Transverse colon (tissue), 3 donors: ENCODE measurements around the gene NLGN1.

ENCODE experiments used
- EP300 ChIP-seq: sonication (generic); formaldehyde crosslinking; IDR thresholded peaks from one replicate; pipeline ENCODE4 v1.6.1; 2017; ENCODE audit warnings: antibody characterized with exemption, low read depth
- TF ChIP-seq, protein P1 (sequence below), 5 experiments: fragments of 200-600 bp in 3 of 5; fragments of 450-650 bp in 2 of 5; sonication (generic) in 3 of 5; IDR thresholded peaks; 1 replicate in 2 of 5; 2 replicates in 3 of 5; pipeline ENCODE4 v1.5.1; 2016 to 2017; ENCODE audit warnings: antibody characterized with exemption in 5 of 5, inconsistent platforms in 3 of 5, mild to moderate bottlenecking in 2 of 5, moderate library complexity in 1 of 5

DNA sequence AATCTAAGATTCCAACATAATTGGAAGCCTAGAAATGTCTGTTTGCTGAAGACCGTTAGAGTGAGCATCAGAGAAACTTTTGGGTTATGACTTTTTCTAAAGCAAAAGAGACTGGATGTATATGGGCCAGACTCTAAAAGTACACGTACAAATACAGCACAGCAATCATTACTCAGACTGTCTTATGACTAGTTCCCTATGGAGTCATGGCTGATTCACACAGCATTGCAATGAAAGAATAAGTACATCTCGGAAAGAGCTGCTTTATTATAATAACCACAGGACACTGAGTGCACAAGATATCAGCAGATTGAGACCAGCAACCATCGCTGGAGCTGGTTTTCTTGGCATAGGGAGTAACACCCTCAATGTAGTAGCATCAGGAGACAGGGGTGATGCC is 618.6 kb downstream of the NLGN1 start:
- TF ChIP-seq, protein P1, sequence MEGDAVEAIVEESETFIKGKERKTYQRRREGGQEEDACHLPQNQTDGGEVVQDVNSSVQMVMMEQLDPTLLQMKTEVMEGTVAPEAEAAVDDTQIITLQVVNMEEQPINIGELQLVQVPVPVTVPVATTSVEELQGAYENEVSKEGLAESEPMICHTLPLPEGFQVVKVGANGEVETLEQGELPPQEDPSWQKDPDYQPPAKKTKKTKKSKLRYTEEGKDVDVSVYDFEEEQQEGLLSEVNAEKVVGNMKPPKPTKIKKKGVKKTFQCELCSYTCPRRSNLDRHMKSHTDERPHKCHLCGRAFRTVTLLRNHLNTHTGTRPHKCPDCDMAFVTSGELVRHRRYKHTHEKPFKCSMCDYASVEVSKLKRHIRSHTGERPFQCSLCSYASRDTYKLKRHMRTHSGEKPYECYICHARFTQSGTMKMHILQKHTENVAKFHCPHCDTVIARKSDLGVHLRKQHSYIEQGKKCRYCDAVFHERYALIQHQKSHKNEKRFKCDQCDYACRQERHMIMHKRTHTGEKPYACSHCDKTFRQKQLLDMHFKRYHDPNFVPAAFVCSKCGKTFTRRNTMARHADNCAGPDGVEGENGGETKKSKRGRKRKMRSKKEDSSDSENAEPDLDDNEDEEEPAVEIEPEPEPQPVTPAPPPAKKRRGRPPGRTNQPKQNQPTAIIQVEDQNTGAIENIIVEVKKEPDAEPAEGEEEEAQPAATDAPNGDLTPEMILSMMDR (IDR thresholded peaks at IDR 0.05), result no peak
- no peak for TF ChIP-seq EP300
